Hypothalamus (tissue), 51 donors: ENCODE results near the gene KLHL15.

Experiments used
- DNase-seq, 51 donors: peaks; one replicate each; lab custom pipeline; 2025; lab: John Stamatoyannopoulos, UW

KLHL15 gene

GRCh38 chrX:23952984-23953907 is 73.7 kb downstream of the KLHL15 start:
- peak in 3 of 51 donors; percentile 0 to 4 (median 1) for DNase-seq

GRCh38 chrX:23952391-23952790 is 74.6 kb downstream of the KLHL15 start:
- no peak for DNase-seq

- DNase-seq, result no peak
These were observed 81.8 kb downstream of the KLHL15 start for GRCh38 chrX:23945206-23945605.

- DNase-seq, result no peak
These were observed 82.8 kb downstream of the KLHL15 start for GRCh38 chrX:23944234-23944633.

GRCh38 chrX:23939203-23939602 is 87.8 kb downstream of the KLHL15 start:
- no peak for DNase-seq

- DNase-seq, result no peak
These were observed 88.3 kb downstream of the KLHL15 start for GRCh38 chrX:23938690-23939089.

- no peak for DNase-seq
These were observed 89.9 kb downstream of the KLHL15 start for GRCh38 chrX:23937100-23937499.

GRCh38 chrX:23936180-23936579 is 90.8 kb downstream of the KLHL15 start:
- no peak for DNase-seq

- DNase-seq, result no peak
These were observed 91.9 kb downstream of the KLHL15 start for GRCh38 chrX:23935106-23935505.
